ENCODE data around the gene ARSG.

Gene ARSG

GRCh38 chr17:68378268-68379176, 87.2 kb downstream of the ARSG start:
- DNase-seq: peak in 13 of 14 donors; percentile 13 to 83 (median 48)

- no peak for DNase-seq
These were observed 87.8 kb downstream of the ARSG start for GRCh38 chr17:68379177-68379510.

GRCh38 chr17:68379692-68380677, 88.7 kb downstream of the ARSG start:
- no peak for DNase-seq

- DNase-seq: no peak
These were observed 90.0 kb downstream of the ARSG start for GRCh38 chr17:68381076-68381900.

GRCh38 chr17:68382582-68383085, 91.3 kb downstream of the ARSG start:
- no peak for DNase-seq

GRCh38 chr17:68383120-68383442, 91.8 kb downstream of the ARSG start:
- no peak for DNase-seq

GRCh38 chr17:68383443-68384321, 92.4 kb downstream of the ARSG start:
- DNase-seq: no peak

- no peak for DNase-seq
These were observed 93.2 kb downstream of the ARSG start for GRCh38 chr17:68384471-68384870.

GRCh38 chr17:68384941-68385340, 93.6 kb downstream of the ARSG start:
- no peak for DNase-seq

- no peak for DNase-seq
These were observed 94.4 kb downstream of the ARSG start for GRCh38 chr17:68385490-68386215.

- DNase-seq: no peak
These were observed 96.3 kb downstream of the ARSG start for GRCh38 chr17:68387435-68388218.

- no peak for DNase-seq
These were observed 97.7 kb downstream of the ARSG start for GRCh38 chr17:68389041-68389440.

- DNase-seq: no peak
These were observed 99.7 kb downstream of the ARSG start for GRCh38 chr17:68390888-68391545.

GRCh38 chr17:68391561-68392268, 100.4 kb downstream of the ARSG start:
- no peak for DNase-seq

GRCh38 chr17:68394608-68395331, 103.5 kb downstream of the ARSG start:
- DNase-seq: no peak

- no peak for DNase-seq
These were observed 105.2 kb downstream of the ARSG start for GRCh38 chr17:68396226-68397107.

GRCh38 chr17:68397108-68397536, 105.8 kb downstream of the ARSG start:
- no peak for DNase-seq

Data from C1 segment of cervical spinal cord (tissue), 14 donors.